Peyer's patch (tissue), 4 donors: ENCODE measurements around the gene AGFG2.

ENCODE experiments used
- POLR2A ChIP-seq, 2 donors: fragments of 450-650 bp; IDR thresholded peaks; one replicate each; pipeline ENCODE4 v1.5.1; 2017; ENCODE audit warnings: antibody characterized with exemption in 2 of 2, mild to moderate bottlenecking in 2 of 2, moderate library complexity in 2 of 2
- TF ChIP-seq, protein P1 (sequence below), 6 experiments: fragments of 450-650 bp in 4 of 6; fragments of 200-600 bp in 2 of 6; sonication (generic) in 1 of 6; IDR thresholded peaks; one replicate each; pipeline ENCODE4 v1.5.1; 2017 to 2019; ENCODE audit warnings: antibody characterized with exemption in 6 of 6, mild to moderate bottlenecking in 3 of 6, moderate library complexity in 1 of 6

DNA sequence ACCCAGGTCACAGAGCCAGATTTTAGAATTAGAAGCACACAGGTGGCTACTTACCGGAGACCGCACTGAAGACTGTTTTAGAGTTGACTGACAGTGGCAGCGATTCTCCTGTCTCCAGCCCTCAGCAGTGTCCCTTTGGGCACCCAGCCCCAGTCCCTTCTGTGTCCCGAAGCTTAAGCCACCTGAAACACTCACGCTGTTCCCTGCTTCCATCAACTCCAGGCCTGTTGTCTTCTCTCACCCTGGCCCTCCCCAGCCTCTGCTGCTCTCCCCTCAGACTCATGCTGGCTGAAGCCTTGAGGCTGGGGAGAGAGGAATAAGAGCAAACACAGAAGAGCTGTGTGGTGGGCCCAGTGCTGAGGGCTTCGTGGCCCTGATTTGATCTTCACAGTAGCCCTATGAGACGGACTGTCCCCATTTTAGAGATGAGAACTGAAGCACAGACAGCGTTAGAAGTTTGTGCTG is 24.1 kb downstream of the AGFG2 start:
- TF ChIP-seq, protein P1, sequence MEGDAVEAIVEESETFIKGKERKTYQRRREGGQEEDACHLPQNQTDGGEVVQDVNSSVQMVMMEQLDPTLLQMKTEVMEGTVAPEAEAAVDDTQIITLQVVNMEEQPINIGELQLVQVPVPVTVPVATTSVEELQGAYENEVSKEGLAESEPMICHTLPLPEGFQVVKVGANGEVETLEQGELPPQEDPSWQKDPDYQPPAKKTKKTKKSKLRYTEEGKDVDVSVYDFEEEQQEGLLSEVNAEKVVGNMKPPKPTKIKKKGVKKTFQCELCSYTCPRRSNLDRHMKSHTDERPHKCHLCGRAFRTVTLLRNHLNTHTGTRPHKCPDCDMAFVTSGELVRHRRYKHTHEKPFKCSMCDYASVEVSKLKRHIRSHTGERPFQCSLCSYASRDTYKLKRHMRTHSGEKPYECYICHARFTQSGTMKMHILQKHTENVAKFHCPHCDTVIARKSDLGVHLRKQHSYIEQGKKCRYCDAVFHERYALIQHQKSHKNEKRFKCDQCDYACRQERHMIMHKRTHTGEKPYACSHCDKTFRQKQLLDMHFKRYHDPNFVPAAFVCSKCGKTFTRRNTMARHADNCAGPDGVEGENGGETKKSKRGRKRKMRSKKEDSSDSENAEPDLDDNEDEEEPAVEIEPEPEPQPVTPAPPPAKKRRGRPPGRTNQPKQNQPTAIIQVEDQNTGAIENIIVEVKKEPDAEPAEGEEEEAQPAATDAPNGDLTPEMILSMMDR (IDR thresholded peaks at IDR 0.05), result no peak
- no peak for TF ChIP-seq POLR2A (IDR thresholded peaks at IDR 0.05)
